Motor neuron (in vitro differentiated cells): ENCODE measurements around the gene TST. TPM values are rescaled to one million over a fixed set of nuclear protein-coding genes. Genes with fewer than 3 reads are reported as not detected.

Experiments used
- ATAC-seq, 8 experiments: fragments of 200-7000 bp; cut with Tn5 transposase; replicated peaks in 6 of 8; 2 replicates each; pipeline ENCODE4 v1.8.0; 2021; ENCODE audit warnings: mild to moderate bottlenecking in 8 of 8, moderate library complexity in 8 of 8
- H3K27ac ChIP-seq, 2 donors: fragments of 250-450 bp; sonication (Bioruptor Pico); 2 replicates each; pipeline ENCODE4 v1.9.0; 2021; ENCODE audit warnings: antibody characterized with exemption in 2 of 2, mild to moderate bottlenecking in 2 of 2, moderate library complexity in 1 of 2
- H3K4me1 ChIP-seq, 2 donors: fragments of 250-450 bp; sonication (Bioruptor Pico); replicated peaks in 1 of 2; 2 replicates each; pipeline ENCODE4 v1.6.1; 2021; ENCODE audit warnings: antibody characterized with exemption in 2 of 2, mild to moderate bottlenecking in 2 of 2, moderate library complexity in 1 of 2
- H3K4me3 ChIP-seq, 5 donors: fragments of 250-450 bp; sonication (Bioruptor Pico); 2 replicates each; pipeline ENCODE4 v1.9.0; 2021; ENCODE audit warnings: antibody characterized with exemption in 5 of 5, mild to moderate bottlenecking in 5 of 5, moderate library complexity in 4 of 5
- WGBS, 10 experiments: fragments of 450-650 bp; shearing (Covaris generic); methylation state at CpG; one replicate each; pipeline ENCODE4 v1.0.0; 2022; 5-methylcytosine and 5-hydroxymethylcytosine counted together
- in situ Hi-C, 9 experiments: fragments of 400-800 bp; cut with MboI; loops; one replicate each; pipeline ENCODE4 v1.15.0; 2021; ENCODE audit warnings: low sequenced_read_pairs in 9 of 9, low pct_unique_long_range_greater_than_20kb in 2 of 9; ENCODE audit not compliant: unreplicated experiment in 9 of 9
- total RNA-seq, 8 experiments: library from RNA; unstranded; fragments of 300-600 nt; gene quantifications; 2 replicates each; pipeline versions ENCODE4 v1.2.3 to v1.2.4, GENCODE V29; 2022

Gene TST
- total RNA-seq, 8 experiments from 2014 or later = 5.5 to 49.5 (median 10.3) TPM

DNA sequence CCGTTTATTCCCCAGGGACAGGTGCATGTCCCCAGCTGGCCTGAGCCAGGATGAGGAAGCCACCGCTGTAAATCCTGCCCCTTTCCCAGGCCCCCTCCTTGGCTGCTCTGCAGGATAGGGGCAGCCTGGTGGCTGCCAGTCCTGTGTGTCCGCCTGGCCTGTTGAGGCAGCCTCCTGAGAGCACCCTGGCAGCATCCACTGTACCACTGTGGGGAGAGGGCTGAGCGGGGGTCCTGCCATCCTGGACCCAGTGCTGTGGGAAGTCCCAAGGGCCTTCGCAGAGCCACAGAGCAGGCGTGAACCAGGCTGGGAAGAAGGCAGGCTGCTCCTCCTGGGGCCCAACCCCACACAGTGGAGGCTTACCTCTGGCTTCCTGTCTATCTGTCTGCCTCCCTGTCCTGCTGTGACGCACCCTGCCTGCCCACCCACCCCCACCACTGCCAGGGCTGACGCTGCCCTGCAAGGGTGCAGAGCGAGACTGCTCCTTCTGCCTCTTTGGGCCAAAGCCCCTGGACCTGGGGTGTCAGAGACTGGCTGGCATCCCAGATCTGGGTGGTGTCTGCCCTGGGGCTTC is 40.7 kb upstream of the TST start:
- 90 to 100% methylated on average over 1 to 2 of the region's 9 CpGs; no CpG with 5 or more reads in 8 of the 10 experiments for WGBS, 10 experiments
- H3K4me1 ChIP-seq = peaks cover 0 to 2% of the 10 kb centered on the region in 2 donors
- peak in 1 of 8 experiments; percentile 14 for ATAC-seq
- no peak overlapping the region for H3K27ac ChIP-seq
- no peak overlapping the region for H3K4me3 ChIP-seq
- in situ Hi-C loops = no loop called here

DNA sequence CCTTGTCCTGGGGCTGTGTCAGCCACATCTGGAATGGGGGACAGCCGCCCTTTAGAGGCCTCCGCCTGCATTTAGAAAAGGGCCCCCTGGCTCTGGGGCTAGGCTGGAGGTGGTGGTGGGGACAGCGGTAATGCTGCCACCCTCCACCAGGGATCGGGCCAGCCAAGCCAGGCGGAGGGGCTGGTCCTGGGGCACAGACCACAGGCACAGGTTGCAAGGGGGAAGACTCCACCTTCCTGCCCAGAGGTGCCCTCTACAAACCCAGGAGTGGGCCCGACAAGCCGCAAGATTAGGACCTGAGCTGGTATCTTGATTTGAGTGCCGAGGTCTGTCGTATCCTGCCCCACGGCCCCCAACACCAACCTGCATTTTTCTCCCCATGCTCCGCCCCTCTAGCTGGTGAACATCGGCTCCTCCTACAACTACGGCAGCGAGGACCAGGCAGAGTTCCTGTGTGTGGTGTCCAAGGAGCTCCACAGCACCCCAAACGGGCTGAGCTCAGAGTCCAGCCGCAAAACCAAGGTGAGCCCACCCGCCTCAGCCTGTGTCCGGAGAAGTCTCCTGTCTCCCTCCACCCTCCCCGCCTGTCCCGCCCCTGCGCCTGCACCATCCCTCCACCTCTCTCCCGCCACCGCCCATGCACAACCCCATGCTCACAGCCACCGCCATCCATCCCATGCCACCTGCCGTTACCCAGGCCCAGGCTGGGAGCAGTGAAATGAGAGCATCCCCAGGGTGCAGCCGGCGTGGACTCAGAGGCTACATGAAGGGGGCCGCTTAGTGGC is 39.9 kb upstream of the TST start:
- no peak for ATAC-seq
- in situ Hi-C loops = no loop called here
- Histone ChIP-seq H3K4me1 (peaks cover 0 to 2% of the 10 kb centered on the region in 2 donors), H3K27ac (no peak overlapping the region), H3K4me3 (no peak overlapping the region)
- 100% methylated on average over 2 of the region's 28 CpGs; no CpG with 5 or more reads in 9 of the 10 experiments for WGBS, 10 experiments

DNA sequence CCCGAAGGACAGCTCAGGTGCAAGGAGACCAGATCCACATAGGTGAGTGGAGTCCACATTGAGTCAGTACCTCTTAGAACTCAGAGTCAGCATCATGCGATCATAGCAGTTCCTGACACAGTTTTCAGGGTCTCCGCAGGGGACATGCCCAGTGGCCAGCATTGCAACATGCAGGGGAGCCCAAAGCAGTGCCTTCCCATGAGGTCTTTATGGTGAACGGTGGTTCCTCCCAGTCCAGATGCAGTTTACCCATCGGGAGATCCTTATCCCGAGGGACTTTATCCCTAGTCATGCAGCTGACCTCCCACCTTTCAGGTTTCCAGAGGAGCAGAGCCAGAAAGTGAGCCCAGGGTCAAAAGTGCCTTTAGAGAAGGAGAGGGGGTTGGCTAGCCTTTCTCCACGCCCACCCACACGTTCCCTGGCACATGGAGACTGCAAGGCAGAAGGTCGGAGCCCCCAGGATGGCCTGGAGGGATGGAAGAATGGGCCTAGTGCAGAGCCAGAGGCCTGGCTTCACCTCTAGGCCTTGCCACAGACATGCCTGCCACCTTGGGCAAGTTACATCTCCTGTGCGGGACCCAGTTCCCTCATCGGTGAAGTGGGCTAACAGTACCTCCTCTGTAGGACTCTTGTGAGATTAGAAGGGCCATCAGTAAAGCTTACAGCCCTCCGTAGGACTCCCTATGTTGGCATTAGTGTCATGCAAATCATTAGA is 38.7 kb upstream of the TST start:
- no peak for ATAC-seq
- in situ Hi-C loops = no loop called here

DNA sequence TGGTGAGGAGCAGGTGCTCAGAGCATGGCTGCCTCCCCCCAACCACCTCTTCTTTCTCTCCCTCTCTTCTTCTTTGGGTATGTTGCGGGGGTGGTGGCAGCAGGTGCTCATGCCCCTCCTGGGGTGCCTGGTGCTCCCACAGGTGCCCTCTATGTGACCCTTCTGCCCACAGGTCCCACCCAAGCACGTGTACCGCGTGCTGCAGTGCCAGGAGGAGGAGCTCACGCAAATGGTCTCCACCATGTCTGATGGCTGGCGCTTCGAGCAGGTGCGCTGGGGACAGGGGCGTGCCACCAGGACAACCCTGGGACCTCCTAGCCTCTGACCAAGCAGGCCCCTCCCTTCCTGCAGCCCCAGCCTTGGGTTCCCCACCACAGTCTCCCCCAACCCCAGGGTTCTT is 38.0 kb upstream of the TST start:
- in situ Hi-C loops = no loop called here
- no peak overlapping the region for H3K4me3 ChIP-seq
- no peak for ATAC-seq
- H3K27ac ChIP-seq = no peak overlapping the region
- H3K4me1 ChIP-seq = peaks cover 0 to 4% of the 10 kb centered on the region in 2 donors
- WGBS, 10 experiments = 100% methylated on average over 3 of the region's 9 CpGs; no CpG with 5 or more reads in 9 of the 10 experiments

More for the DNA sequence above, 38.7 kb upstream of the TST start:
- no peak overlapping the region for H3K27ac ChIP-seq
- H3K4me3 ChIP-seq = no peak overlapping the region
- WGBS, 10 experiments = 50 to 100% (median 92%) methylated on average over 1 to 5 of the region's 12 CpGs; no CpG with 5 or more reads in 2 of the 10 experiments
- peaks cover 0 to 2% of the 10 kb centered on the region in 2 donors for H3K4me1 ChIP-seq

DNA sequence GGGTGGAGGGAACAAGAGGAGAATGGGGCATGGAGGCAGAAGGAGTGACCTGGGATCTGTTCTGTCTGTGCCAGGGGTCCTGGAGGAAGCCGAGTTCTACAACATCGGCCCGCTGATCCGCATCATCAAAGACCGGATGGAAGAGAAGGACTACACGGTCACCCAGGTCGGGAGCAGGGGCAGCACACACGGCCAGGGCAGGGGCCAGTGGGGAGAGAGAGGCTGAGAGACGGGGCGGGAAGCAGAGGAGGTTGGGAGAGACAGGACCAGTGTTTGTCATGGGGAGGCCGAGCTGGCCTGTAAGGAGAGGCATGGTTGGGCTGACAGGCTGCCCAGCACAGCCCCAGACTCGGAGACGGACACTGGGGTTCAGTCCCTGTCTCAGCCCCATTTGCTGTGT is 37.0 kb upstream of the TST start:
- H3K4me3 ChIP-seq = no peak overlapping the region
- WGBS, 10 experiments = 84 to 100% methylated on average over 2 to 5 of the region's 13 CpGs; no CpG with 5 or more reads in 8 of the 10 experiments
- peaks cover 0 to 6% of the 10 kb centered on the region in 2 donors for H3K4me1 ChIP-seq
- in situ Hi-C loops = no loop called here
- no peak for ATAC-seq
- H3K27ac ChIP-seq = no peak overlapping the region

DNA sequence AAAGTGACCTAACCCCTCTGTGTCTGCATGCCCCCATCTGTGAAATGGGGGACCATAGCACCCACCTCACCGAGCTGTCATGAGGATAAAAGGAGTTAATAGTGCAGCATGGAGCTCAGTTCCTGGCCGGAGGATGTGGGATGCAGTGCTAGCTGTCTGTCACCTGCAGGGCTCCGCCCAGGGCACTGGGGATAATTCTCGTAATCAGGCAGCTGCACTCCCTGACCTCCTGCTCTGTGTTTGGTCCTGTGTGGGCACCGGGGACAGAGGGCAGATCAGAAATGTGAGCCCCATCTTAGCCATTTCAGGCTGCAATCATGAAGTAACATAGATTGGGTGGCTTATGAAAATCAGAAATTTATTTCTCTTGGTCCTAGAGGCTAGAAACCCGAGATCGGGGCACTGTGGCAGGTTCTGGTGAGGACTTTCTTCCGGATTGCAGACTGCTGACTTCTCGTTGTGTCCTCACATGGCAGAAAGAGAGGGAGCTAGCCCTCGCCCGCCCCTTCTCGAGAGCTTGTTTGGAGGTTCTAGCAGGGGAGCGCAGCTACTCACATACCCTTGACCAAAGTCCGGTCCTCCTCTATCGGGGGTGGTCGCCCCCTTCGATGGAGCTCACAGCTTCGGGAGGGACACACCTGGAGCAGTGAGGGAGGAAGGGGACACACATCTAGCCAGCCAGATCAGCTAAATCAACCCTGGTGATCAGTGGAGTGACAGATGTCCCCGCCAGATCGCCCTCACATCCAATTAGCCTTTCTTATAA is 35.5 kb upstream of the TST start:
- in situ Hi-C loops = no loop called here
- WGBS, 10 experiments = 78 to 93% (median 82%) methylated on average over 2 to 6 of the region's 20 CpGs; no CpG with 5 or more reads in 5 of the 10 experiments
- H3K27ac ChIP-seq = no peak overlapping the region

DNA sequence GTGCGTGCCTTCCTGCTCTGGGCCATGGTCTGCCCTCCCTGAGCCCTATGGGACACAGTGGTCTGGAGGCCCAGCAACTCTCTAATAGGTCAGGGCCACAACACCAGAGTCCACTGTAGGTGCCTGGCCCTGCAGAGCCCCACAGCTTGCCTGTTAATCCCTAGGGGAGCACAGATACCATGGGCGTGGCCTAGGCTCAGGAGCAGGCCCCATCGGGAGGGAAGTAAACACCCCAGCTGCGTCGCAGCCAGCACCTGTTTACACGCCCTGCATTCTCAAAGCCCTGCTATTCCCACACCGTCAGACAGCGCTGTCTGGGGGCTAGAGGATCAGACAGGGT is 34.8 kb upstream of the TST start:
- ATAC-seq = no peak
- Histone ChIP-seq H3K4me3 (no peak overlapping the region), H3K4me1 (peaks cover 0 to 6% of the 10 kb centered on the region in 2 donors), H3K27ac (no peak overlapping the region)
- 60 to 88% (median 71%) methylated on average over 1 to 3 of the region's 8 CpGs; no CpG with 5 or more reads in 7 of the 10 experiments for WGBS, 10 experiments
- in situ Hi-C loops = no loop called here

More for the DNA sequence above, 35.5 kb upstream of the TST start:
- no peak for ATAC-seq
- Histone ChIP-seq H3K4me3 (no peak overlapping the region), H3K4me1 (peaks cover 0 to 6% of the 10 kb centered on the region in 2 donors)

DNA sequence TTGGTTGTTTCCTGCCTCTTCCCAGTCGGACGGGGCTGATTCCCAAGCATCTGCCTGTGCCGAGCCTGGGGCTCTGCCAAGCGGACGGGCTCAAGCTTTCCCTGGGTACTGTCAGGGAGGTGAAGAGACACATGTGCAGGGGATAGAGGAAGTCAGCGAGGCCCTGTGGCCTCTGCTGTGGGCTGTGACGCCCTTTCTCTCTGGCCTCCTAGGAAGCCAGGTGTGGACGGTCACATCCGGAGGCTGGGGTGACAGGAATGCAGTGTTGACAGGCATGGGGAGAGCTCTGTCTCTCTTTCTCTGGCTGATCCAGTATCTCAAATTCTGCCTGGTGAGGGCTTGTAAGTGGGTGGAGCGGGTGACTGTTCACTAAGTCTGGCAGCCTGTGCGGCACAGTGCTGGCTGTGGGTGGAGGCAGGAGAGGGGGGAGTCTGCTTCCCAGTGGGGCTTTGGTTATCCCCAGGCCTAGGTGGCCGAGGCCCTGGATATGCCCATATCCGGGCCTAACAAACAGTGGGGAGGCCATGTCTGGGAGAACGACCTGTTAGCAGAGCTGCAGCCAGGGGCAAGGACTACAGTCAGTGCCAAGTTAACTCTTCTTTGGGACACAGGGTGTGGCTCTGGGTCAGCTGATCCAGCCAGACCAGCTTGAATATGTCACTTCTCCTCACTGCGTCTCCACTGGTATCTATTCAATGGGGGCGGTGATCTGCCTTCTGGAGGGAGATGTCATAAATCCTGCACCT is 34.2 kb upstream of the TST start:
- H3K27ac ChIP-seq = no peak overlapping the region
- no peak overlapping the region for H3K4me3 ChIP-seq
- ATAC-seq = peak in 3 of 8 experiments; percentile 2 to 55 (median 22)
- peaks cover 0 to 6% of the 10 kb centered on the region in 2 donors for H3K4me1 ChIP-seq
- in situ Hi-C loops = no loop called here
- WGBS, 10 experiments = 60 to 100% (median 91%) methylated on average over 1 to 7 of the region's 16 CpGs; no CpG with 5 or more reads in 5 of the 10 experiments

DNA sequence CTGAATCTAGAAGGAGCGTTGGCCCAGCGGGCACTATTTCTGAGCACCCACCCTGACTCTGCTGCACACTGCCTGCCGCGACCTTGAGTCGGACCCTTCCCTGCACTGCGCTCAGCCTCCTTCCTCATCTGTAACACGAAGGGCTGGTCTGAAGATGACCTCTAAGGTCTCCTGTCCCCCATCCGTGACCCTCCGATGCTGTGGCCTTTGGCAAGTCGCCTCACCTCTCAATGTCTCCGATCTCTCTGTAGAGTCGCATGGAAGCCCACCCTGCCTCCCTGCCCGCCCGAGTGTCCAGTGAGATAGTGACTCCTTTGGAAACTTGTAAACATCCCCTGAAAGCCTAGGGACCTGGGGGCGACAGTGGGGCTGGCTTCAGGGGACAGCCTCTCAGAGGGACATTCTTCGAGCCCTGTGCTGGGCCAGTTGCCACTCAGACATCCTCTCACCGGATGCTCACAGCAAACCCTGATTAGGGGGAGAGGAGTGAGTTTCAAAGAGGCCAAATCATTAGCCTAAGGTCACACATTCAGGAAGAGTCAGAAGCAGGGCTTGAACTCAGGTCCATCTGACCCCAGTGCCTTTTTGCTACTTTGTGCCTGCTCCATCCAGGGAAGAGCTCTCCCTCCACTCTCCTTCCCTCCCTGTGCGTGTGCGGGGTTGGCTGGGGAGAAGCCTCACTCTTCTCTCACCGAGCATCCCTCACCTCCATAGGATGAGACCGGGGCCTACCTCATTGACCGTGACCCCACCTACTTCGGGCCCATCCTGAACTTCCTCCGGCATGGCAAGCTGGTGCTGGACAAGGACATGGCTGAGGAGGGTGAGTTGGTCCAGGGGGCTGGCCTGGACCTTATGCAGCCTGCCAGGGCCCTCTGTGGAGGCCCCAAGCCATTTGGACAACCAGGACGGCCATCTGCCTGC is 33.4 kb upstream of the TST start:
- 68 to 100% (median 77%) methylated on average over 1 to 8 of the region's 25 CpGs; no CpG with 5 or more reads in 5 of the 10 experiments for WGBS, 10 experiments
- peak overlapping the region; percentile 64 to 99 (median 96) for H3K4me3 ChIP-seq
- H3K27ac ChIP-seq = no peak overlapping the region
- in situ Hi-C loops = no loop called here
- no peak for ATAC-seq
- H3K4me1 ChIP-seq = peaks cover 0 to 6% of the 10 kb centered on the region in 2 donors

DNA sequence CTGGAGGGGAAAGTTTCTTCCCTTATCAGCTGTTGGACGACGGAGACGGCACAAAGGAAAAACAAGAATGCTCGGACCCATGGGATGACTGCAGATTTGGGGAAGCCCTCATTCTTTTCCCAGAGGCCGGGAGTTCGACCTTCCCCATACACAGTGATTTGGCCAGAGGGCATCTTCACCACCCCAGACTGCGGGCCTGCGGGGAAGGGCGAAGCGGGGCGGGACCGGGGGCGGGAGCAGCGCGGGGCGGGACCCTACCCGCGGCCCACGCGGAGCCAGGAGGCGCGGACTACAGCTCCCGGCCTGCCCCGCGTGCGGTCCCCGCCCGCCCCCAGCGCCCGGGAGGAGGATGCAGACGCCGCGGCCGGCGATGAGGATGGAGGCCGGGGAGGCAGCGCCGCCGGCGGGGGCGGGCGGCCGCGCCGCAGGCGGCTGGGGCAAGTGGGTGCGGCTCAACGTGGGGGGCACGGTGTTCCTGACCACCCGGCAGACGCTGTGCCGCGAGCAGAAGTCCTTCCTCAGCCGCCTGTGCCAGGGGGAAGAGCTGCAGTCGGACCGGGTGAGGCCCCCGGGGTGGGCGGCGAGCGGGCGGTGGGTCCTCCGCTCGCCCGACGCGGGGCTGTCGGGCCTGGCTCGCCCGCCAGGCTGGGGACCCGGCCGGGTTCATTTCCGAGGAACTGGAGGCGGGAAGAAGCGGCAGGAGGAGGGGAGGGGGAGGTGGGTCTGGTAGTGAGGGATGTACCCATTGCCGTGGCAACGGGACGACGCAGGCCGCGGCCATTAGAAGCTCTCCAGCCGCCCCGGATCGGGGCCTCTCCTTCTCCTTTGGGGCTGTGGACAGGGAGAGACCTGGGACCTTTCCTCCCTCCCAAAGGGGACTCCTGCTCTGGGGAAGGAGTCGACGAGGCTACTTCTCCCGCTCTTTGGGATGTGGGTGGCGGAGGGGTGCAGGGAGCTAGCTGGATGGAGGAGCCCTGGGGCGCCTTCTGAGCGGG is 32.4 kb upstream of the TST start, which contains the start of gene KCTD17:
TSS of gene KCTD17 (plus strand) at position 352 of the 995 bp plus-strand sequence. CDS start at position 371, 19 bp downstream.
- H3K4me1 ChIP-seq = peaks cover 0 to 9% of the 10 kb centered on the region in 2 donors
- in situ Hi-C loops = no loop called here
- ATAC-seq = peak; percentile 90 to 98 (median 94)
- 2% methylated on average over 13 of the region's 89 CpGs; no CpG with 5 or more reads in 9 of the 10 experiments for WGBS, 10 experiments
- H3K4me3 ChIP-seq = peak within 1 kb of the TSS; percentile 64 to 99 (median 96)
- peak within 1 kb of the TSS; percentile 33 to 45 for H3K27ac ChIP-seq
